ENCODE data around the gene ETV3L.

ETV3L gene

GRCh38 chr1:157131281-157131680 is 31.7 kb upstream of the ETV3L start:
- DNase-seq, result no peak

- DNase-seq, result no peak
Observed at GRCh38 chr1:157124855-157125254, 25.2 kb upstream of the ETV3L start.

- no peak for DNase-seq
Observed at GRCh38 chr1:157119448-157119847, 19.8 kb upstream of the ETV3L start.

GRCh38 chr1:157119008-157119407 is 19.4 kb upstream of the ETV3L start:
- DNase-seq, result no peak

DNA sequence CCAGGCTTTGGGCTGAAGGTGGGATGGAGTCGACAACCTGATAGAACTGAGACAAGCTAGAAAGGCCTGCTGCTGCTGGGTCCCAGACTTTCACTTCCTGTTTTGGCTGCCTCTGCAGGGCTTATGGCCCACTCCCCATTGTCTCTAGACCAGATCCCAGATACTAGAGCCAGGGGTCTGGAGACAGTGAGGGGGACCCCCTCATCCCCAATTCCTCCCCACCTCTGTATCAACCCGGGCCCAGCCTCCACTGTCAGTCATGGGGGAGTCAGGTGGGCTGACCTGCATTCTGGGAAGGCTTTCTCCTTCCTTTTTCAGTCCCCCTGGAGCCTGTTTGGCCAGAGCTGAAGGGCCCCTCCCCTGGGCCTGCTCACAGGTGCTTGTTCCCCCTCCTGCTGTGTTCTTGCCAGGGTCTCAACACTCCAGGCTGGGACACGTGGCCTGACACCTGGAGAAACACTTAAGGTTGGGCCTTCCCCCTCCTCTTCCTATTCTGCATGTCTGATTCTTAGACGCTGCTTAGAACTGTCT is 18.0 kb upstream of the ETV3L start:
- DNase-seq, result no peak

GRCh38 chr1:157116737-157117103 is 17.1 kb upstream of the ETV3L start:
- DNase-seq, result no peak

GRCh38 chr1:157115851-157116736 is 16.5 kb upstream of the ETV3L start:
- no peak for DNase-seq

GRCh38 chr1:157115429-157115838 is 15.8 kb upstream of the ETV3L start:
- DNase-seq, result no peak

- DNase-seq, result no peak
Observed at GRCh38 chr1:157114183-157115121, 14.8 kb upstream of the ETV3L start.

GRCh38 chr1:157113631-157114030 is 14.0 kb upstream of the ETV3L start:
- no peak for DNase-seq

- no peak for DNase-seq
Observed at GRCh38 chr1:157113106-157113505, 13.5 kb upstream of the ETV3L start.

DNA sequence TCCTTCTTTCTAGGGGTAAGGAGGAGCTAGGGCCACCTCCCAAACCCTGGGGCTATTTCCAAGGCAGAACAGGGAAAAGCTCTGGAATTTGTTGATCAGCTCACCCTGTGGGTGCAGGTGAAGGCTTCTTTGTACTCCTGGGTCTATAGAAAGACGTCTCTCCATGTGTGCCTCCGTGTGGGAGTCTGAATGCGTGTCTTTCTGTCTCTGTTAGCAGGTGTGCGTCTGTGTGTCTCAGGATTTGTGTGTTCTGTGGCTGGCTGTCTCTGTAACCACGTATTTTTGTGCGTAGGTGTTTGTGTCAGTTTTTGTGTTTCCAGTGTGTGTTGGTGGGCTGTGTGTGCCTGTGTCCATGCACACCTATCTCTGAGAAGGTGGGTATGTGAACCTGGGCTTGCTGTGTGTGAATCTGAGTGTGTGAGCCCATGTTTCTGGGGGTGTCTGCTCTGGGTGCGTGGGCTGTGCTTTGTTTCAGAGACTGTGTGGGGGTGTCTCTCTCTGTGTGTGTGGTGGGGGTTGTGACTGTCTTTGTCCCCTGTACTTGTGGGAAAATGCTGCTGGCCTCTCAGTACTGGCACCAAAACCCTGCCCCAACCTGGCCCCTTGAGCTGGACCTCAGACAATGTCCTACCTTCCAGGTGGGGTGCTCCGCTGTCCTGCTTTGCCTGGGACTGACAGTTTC is 12.7 kb upstream of the ETV3L start:
- DNase-seq, result no peak

GRCh38 chr1:157111396-157112165 is 12.0 kb upstream of the ETV3L start:
- DNase-seq, result no peak

DNA sequence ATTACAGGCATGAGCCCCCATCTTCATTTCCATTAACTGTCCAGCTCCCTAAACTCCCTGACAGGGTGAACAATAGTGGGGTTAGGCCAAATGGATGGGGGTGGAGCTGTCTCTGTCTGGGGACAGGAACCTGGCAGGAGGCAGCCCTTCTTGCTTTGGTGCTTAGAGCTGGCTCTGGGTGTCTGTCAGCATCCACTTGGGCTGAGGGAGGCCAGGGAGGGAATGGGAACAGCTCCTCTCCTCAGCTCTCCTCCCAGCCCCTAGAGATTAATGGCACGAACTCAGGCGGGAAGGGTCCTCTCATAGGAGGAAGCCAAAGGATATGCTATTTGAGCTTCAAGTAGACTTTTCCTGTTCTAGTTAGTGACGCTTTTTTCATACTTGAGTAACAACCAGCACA is 11.1 kb upstream of the ETV3L start:
- no peak for DNase-seq

DNA sequence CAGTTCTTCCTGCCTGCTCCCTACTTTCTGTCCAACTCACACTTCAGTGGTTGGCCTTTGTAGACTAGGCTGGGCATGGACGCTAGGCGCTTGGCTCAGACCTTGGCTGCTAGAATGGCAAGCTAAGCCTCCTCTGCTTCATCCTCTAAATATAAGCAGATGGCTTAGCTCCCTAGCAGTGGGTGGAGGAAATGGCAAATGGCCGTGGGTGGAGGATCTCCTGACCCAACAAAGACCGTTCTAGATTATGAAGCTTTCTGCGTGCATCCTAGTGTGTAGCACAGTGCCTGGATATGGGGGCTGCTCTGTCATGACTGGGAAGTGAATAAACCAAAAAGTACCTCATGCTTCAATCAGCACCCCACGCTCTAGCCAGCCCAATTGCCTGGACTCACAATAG is 10.4 kb upstream of the ETV3L start:
- DNase-seq, result no peak

DNA sequence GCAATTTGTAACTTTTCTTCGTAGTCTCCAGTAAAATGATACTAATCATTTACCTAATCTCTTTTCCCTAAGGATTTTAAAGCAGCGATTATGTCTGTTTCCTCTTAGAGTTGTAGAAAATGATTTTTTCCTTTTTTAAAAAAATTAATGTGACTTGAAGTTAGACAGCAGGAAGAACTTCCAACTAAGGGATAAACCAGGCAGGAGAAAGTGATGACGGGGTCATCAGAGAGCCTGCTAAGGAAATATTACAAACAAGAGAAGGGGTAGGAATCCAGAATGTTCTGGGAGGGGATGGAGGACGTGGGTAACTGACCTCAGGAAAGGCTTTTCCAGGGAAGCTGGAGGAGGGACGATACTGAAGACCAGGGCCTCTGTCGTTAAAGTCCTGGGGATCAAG is 8.8 kb upstream of the ETV3L start:
- DNase-seq, result no peak

- DNase-seq, result no peak
Observed at GRCh38 chr1:157107702-157108101, 8.1 kb upstream of the ETV3L start.

DNA sequence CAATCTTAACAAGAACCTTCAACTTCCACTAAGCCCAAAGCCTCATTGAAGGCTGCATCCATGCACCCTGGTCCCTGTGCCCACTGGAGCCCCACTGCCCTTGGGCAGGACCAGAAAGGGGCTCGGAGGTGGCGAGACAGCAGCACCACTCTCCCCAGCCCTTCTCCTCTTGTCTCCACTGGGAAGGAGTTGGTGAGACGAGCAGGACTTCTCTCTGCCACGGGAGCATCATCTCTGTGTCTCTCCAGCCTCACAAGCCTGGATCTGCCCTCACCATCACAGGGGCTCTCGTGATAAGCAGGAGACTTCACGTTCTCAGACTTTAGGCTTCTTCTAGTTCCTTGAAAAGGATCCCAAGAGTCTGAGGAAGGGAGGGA is 7.2 kb upstream of the ETV3L start:
- DNase-seq, result no peak

DNA sequence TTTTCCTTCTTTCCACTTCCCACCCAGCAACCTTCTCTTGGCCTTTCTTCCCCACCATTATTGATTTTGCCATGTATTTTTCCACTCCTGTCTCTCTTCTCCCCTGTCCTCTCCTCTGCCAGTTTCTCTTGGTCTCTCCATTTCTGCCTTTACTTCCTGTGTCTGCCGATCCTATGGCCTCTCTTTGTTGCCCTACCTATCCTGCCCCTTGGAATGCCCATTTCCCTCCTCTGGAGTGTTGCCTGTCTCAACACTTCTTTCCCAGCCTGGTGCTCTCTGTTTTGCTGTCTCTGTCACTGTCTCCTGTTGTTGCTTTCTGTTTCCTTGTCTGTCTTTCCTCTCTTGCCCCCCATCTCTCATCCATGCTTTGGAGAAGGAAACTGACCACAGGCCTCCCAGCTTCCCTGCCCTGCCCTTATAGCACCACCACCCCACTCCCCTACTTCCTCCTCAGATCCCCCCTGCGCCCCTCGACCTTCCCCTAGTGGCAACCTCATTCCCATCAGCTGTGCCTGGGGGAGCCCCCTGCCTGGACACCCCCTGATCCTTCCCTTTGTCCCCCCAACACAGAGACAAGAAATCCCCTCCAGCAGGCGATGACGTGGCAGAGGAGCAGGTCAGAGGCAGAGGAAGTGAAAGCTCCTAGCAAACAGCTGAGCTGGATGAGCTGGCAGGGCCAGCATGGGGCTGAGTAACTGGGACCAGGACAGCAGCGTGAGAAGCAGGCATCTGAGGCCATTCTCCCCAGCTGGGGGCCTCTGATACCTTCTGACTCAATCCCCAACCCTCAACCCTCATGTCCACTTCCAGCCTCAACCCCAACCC is 6.6 kb upstream of the ETV3L start:
- peak in 1 of 5 donors; percentile 51 for DNase-seq

- no peak for DNase-seq
Observed at GRCh38 chr1:157105298-157105987, 5.8 kb upstream of the ETV3L start.
